OCI-LY3 (cell line): ENCODE results near the gene RABL6.
A peak's percentile ranks its signal among the peaks of the same experiment; 100 is the strongest.
"Not testable (repeated sequence)": the region's sequence is repeated elsewhere in the genome, so short reads cannot be mapped to it uniquely, and the experiment has no call there.

Source experiments
- H2AFZ ChIP-seq: fragments of 200-600, 300-600 bp; shearing (Covaris generic); 2 replicates; pipeline ENCODE4 v1.6.0; 2014; ENCODE audit warnings: antibody characterized with exemption, low read depth, low read length
- H3K27ac ChIP-seq: fragments of 200-600, 300-600 bp; sonication (generic); 2 replicates; pipeline ENCODE4 v1.5.1; 2014; ENCODE audit warnings: mild to moderate bottlenecking, low read length, moderate library complexity, mixed read lengths
- H3K27me3 ChIP-seq: fragments of 200-600, 300-600 bp; sonication (generic); 2 replicates; pipeline ENCODE4 v1.6.1; 2014; ENCODE audit warnings: low read depth, low read length, mixed read lengths
- H3K36me3 ChIP-seq: fragments of 200-600, 300-600 bp; sonication (generic); replicated peaks from 2 replicates; pipeline ENCODE3; 2014; ENCODE audit warnings: low read depth, low read length, mixed read lengths
- H3K4me1 ChIP-seq: fragments of 300-600, 200-600 bp; sonication (generic); 2 replicates; pipeline ENCODE4 v1.6.1; 2014; ENCODE audit warnings: low read length, mixed read lengths
- H3K4me2 ChIP-seq: fragments of 200-600, 300-600 bp; sonication (generic); 2 replicates; pipeline ENCODE4 v1.6.1; 2014; ENCODE audit warnings: low read length, mixed read lengths
- H3K4me3 ChIP-seq: fragments of 300-600, 200-600 bp; sonication (generic); 2 replicates; pipeline ENCODE4 v1.5.1; 2014; ENCODE audit warnings: antibody characterized with exemption, mild to moderate bottlenecking, low read length, moderate library complexity
- H3K79me2 ChIP-seq: fragments of 300-600, 200-600 bp; shearing (Covaris generic); 2 replicates; pipeline ENCODE4 v1.6.1; 2014; ENCODE audit warnings: mild to moderate bottlenecking, low read length, mixed read lengths
- H3K9ac ChIP-seq: fragments of 300-600, 200-600 bp; shearing (Covaris generic); 2 replicates; pipeline ENCODE4 v1.6.0; 2014; ENCODE audit warnings: mild to moderate bottlenecking, low read length, moderate library complexity
- H3K9me3 ChIP-seq: fragments of 200-600, 300-600 bp; shearing (Covaris generic); 2 replicates; pipeline ENCODE4 v1.6.1; 2014; ENCODE audit warnings: low read length, mixed read lengths; ENCODE audit not compliant: insufficient read depth
- H4K20me1 ChIP-seq: fragments of 200-600, 300-600 bp; sonication (generic); 2 replicates; pipeline ENCODE4 v1.6.1; 2016; ENCODE audit warnings: low read length, mixed read lengths; ENCODE audit not compliant: insufficient read depth
- CTCF ChIP-seq: fragments of 200-600, 300-600 bp; sonication (generic); IDR thresholded peaks from 2 replicates; pipeline ENCODE4 v1.5.1; 2014; ENCODE audit warnings: antibody characterized with exemption, low read length, low read depth
- EZH2phosphoT487 ChIP-seq: fragments of 200-600 bp; shearing (Covaris generic); IDR thresholded peaks from 2 replicates; pipeline ENCODE4 v1.6.1; 2018; ENCODE audit warnings: antibody characterized with exemption, mixed run types, low read depth

RABL6 gene

GRCh38 chr9:136798708-136799078 is 9.1 kb upstream of the RABL6 start:
- Histone ChIP-seq H3K27ac (no peak overlapping the region), H3K27me3 (peaks cover 41% of the 10 kb centered on the region), H4K20me1 (peaks cover 7% of the 10 kb centered on the region; the same call in 1 of the 2 replicates), H3K9me3 (no peaks in the 10 kb centered on the region), H3K36me3 (no peaks in the 10 kb centered on the region), H3K9ac (no peak overlapping the region), H3K4me1 (peaks cover 26% of the 10 kb centered on the region), H3K4me3 (no peak overlapping the region), H3K4me2 (no peak overlapping the region), H2AFZ (no peak overlapping the region), H3K79me2 (no peaks in the 10 kb centered on the region)
- TF ChIP-seq EZH2phosphoT487 (no peak), CTCF (no peak)

- Histone ChIP-seq H3K79me2 (no peaks in the 10 kb centered on the region), H3K36me3 (no peaks in the 10 kb centered on the region), H3K4me1 (peaks cover 26% of the 10 kb centered on the region), H3K9ac (no peak overlapping the region), H3K27me3 (peaks cover 41% of the 10 kb centered on the region), H2AFZ (no peak overlapping the region), H4K20me1 (peaks cover 7% of the 10 kb centered on the region; the same call in 1 of the 2 replicates), H3K9me3 (no peaks in the 10 kb centered on the region), H3K4me3 (peak overlapping the region; percentile 74), H3K4me2 (peak overlapping the region; percentile 94), H3K27ac (no peak overlapping the region)
- TF ChIP-seq CTCF (no peak), EZH2phosphoT487 (no peak)
These were observed 8.5 kb upstream of the RABL6 start for GRCh38 chr9:136799079-136799853.

GRCh38 chr9:136799854-136800657 is 7.7 kb upstream of the RABL6 start:
- H3K27me3 ChIP-seq, result peaks cover 41% of the 10 kb centered on the region
- H3K79me2 ChIP-seq, result no peaks in the 10 kb centered on the region
- H3K27ac ChIP-seq, result no peak overlapping the region
- H3K4me3 ChIP-seq, result peak overlapping the region; percentile 74
- no peaks in the 10 kb centered on the region for H3K9me3 ChIP-seq
- no peak overlapping the region for H2AFZ ChIP-seq
- TF ChIP-seq EZH2phosphoT487 (no peak), CTCF (no peak)
- H4K20me1 ChIP-seq, result peaks cover 7% of the 10 kb centered on the region; the same call in 1 of the 2 replicates
- H3K9ac ChIP-seq, result no peak overlapping the region
- H3K4me1 ChIP-seq, result peaks cover 26% of the 10 kb centered on the region
- peak overlapping the region; percentile 94 for H3K4me2 ChIP-seq
- H3K36me3 ChIP-seq, result no peaks in the 10 kb centered on the region

GRCh38 chr9:136802321-136802720 is 5.4 kb upstream of the RABL6 start:
- Histone ChIP-seq H3K27ac (no peak overlapping the region), H3K9me3 (no peaks in the 10 kb centered on the region), H3K4me3 (no peak overlapping the region), H4K20me1 (peaks cover 12% of the 10 kb centered on the region), H3K27me3 (peaks cover 24% of the 10 kb centered on the region), H2AFZ (no peak overlapping the region), H3K36me3 (peaks cover 11% of the 10 kb centered on the region), H3K4me2 (no peak overlapping the region), H3K79me2 (peaks cover 10% of the 10 kb centered on the region), H3K4me1 (peaks cover 27% of the 10 kb centered on the region), H3K9ac (no peak overlapping the region)
- TF ChIP-seq CTCF (no peak), EZH2phosphoT487 (no peak)

- H3K27ac ChIP-seq, H2AFZ ChIP-seq, H3K4me3 ChIP-seq, H3K4me2 ChIP-seq, H3K9me3 ChIP-seq, H3K9ac ChIP-seq: not testable (repeated sequence)
- Histone ChIP-seq H3K27me3 (peaks cover 24% of the 10 kb centered on the region), H4K20me1 (peaks cover 12% of the 10 kb centered on the region), H3K4me1 (peaks cover 27% of the 10 kb centered on the region), H3K36me3 (peaks cover 11% of the 10 kb centered on the region), H3K79me2 (peaks cover 13% of the 10 kb centered on the region)
These were observed 4.7 kb upstream of the RABL6 start for GRCh38 chr9:136803009-136803550.
